ENCODE measurements around the gene CES3. TPM values are rescaled to one million over a fixed set of nuclear protein-coding genes. Genes with fewer than 3 reads are reported as not detected.

CES3 gene
- total and polyA plus RNA-seq, 9 of the 15 experiments (the other 6 are each of a cell fraction or from before 2014, with no cell fraction given): 0.06 to 2.2 (median 0.68) TPM

DNA sequence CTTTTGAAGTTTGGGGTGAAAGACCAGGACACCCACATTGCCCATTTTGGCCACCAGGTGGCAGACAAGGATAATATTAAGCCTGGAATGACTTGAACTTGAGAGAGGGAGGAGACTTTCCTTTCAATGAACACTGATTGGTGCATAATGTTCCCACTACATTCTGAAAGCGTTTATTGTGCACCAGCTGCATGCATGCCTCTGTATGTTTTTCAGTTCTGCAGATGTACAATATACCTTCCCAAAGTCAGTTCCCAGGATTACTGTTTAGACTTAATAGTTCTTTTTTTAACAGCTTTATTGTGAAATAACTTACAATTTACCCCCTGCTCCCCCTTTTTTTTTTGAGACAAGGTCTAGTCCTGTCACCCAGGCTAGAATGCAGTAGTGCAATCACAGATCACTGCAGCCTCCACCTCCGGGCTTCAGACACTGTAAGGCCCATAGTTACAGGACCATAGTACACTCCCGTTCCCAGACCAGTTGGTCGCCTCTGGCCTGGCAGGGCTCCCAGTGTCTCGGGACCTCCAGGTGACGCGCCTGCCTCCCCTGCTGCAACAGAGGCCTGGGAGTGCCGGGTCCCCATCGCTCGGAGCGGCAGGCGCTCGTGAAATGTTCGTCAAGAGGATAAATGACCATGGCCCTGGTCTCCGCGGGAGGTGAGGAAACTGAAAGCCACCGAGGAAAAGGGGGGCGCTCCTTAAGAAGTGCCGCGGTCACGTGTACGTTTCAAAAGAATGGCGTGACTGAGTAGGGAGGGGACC, 13.6 kb upstream of the CES3 start (continued):
- TF ChIP-seq ZC3H8 (IDR thresholded peaks at IDR 0.05) (no peak), SMARCA4 (IDR thresholded peaks at IDR 0.05) (0 out of 2 replicates have a peak, but pooled peaks have one; percentile 24), RCOR1 (IDR thresholded peaks at IDR 0.05; ENCODE audit: borderline replicate concordance in 1 of 2, low read depth in 2 of 2, low read length in 2 of 2) (peak in 1 of 2 experiments; percentile 58; a peak in 1 of 4 replicates), CEBPB (tag; IDR thresholded peaks at IDR 0.05) (peak; percentile 72), PHF21A (IDR thresholded peaks at IDR 0.05; ENCODE audit: borderline replicate concordance, low read depth) (no peak), DLX4 (CRISPR knock-in tag; IDR thresholded peaks at IDR 0.05) (no peak), DACH1 (IDR thresholded peaks at IDR 0.05; ENCODE audit: partially characterized antibody) (no peak), CHD2 (IDR thresholded peaks at IDR 0.05; ENCODE audit: low read depth, low read length) (no peak), NFYB (IDR thresholded peaks at IDR 0.05; ENCODE audit: extremely low read depth, insufficient read length) (peak; percentile 72), RBM25 (IDR thresholded peaks at IDR 0.05; ENCODE audit: low read depth, low read length, severe bottlenecking) (peak; percentile 53), FOXA3 (CRISPR knock-in tag; conservative IDR thresholded peaks at IDR 0.05 in 1 of 2, IDR thresholded peaks at IDR 0.05 in 1 of 2) (peak in 1 of 2 experiments; percentile 34; a peak in 1 of 4 replicates), CAMTA2 (CRISPR knock-in tag; conservative IDR thresholded peaks at IDR 0.05) (no peak), HMGN3 (IDR thresholded peaks at IDR 0.05; ENCODE audit: borderline replicate concordance, extremely low read depth, insufficient read length, low read depth, low read length) (no peak), SAP30 (IDR thresholded peaks at IDR 0.05; ENCODE audit: borderline replicate concordance, insufficient read depth, low read depth, low read length, poor library complexity, severe bottlenecking) (no peak), CTCF (IDR thresholded peaks at IDR 0.05 in 2 of 3, conservative IDR thresholded peaks at IDR 0.05 in 1 of 3; ENCODE audit: insufficient read depth in 2 of 3, low read depth in 1 of 3, low read length in 3 of 3) (peak; percentile 76 to 94 (median 92)), SMC3 (conservative IDR thresholded peaks at IDR 0.05; ENCODE audit: insufficient read depth, low read depth, low read length) (peak; percentile 87), KDM4B (IDR thresholded peaks at IDR 0.05; ENCODE audit: borderline replicate concordance in 2 of 2, low read depth in 1 of 2) (no peak)
- TF ChIP-seq, protein P1, sequence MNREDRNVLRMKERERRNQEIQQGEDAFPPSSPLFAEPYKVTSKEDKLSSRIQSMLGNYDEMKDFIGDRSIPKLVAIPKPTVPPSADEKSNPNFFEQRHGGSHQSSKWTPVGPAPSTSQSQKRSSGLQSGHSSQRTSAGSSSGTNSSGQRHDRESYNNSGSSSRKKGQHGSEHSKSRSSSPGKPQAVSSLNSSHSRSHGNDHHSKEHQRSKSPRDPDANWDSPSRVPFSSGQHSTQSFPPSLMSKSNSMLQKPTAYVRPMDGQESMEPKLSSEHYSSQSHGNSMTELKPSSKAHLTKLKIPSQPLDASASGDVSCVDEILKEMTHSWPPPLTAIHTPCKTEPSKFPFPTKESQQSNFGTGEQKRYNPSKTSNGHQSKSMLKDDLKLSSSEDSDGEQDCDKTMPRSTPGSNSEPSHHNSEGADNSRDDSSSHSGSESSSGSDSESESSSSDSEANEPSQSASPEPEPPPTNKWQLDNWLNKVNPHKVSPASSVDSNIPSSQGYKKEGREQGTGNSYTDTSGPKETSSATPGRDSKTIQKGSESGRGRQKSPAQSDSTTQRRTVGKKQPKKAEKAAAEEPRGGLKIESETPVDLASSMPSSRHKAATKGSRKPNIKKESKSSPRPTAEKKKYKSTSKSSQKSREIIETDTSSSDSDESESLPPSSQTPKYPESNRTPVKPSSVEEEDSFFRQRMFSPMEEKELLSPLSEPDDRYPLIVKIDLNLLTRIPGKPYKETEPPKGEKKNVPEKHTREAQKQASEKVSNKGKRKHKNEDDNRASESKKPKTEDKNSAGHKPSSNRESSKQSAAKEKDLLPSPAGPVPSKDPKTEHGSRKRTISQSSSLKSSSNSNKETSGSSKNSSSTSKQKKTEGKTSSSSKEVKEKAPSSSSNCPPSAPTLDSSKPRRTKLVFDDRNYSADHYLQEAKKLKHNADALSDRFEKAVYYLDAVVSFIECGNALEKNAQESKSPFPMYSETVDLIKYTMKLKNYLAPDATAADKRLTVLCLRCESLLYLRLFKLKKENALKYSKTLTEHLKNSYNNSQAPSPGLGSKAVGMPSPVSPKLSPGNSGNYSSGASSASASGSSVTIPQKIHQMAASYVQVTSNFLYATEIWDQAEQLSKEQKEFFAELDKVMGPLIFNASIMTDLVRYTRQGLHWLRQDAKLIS (CRISPR knock-in tag; IDR thresholded peaks at IDR 0.05): no peak
- TF ChIP-seq, protein P2, sequence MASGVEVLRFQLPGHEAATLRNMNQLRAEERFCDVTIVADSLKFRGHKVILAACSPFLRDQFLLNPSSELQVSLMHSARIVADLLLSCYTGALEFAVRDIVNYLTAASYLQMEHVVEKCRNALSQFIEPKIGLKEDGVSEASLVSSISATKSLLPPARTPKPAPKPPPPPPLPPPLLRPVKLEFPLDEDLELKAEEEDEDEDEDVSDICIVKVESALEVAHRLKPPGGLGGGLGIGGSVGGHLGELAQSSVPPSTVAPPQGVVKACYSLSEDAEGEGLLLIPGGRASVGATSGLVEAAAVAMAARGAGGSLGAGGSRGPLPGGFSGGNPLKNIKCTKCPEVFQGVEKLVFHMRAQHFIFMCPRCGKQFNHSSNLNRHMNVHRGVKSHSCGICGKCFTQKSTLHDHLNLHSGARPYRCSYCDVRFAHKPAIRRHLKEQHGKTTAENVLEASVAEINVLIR (CRISPR knock-in tag; IDR thresholded peaks at IDR 0.05): no peak

Measured in K562 (cell line).